NCI-H2107 treated with DMSO at 0.1 percent for 48 hours (cell line): ENCODE results near the gene HELT.
A peak's percentile ranks its signal among the peaks of the same experiment; 100 is the strongest.

Source experiments
- DNase-seq: peaks from one replicate; lab custom pipeline; 2025; ENCODE audit not compliant: unreplicated experiment; lab: John Stamatoyannopoulos, UW

HELT gene

DNA sequence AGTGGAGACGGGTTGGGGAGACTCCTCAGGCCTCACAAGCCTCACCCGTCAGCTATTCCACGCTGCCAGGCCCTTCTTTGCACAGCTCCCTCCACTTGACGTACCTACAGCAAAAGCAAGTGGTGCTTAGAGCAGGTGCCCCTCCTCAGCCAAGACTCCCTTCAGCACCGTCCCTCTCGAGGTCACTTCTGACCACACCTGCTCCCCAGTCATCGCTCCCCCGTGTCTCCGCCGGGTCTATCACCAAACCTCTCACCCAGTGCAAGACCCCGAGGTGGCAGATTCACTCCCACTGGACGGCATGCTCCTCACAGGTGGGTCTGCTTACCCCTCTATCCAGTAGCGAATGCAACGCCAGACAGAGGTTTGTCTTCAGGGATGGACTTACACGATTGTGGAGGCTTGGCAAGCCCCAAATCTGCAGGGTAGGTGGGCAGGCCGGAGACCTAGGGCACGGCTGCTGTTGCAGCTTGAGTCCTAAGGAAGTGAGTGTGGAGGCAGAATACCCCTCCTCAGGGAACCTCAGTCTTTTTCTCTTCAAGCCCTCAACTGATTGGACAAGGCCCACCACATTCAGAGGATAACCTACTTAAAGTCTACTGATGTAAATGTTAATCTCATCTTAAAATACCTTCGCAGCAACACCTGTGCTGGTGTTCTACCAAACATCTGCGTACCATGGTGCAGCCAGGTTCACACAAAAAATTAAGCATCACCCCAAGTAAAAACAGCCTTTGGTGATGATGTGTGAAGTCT lies 14.5 kb upstream of the HELT start:
- DNase-seq: no peak

DNA sequence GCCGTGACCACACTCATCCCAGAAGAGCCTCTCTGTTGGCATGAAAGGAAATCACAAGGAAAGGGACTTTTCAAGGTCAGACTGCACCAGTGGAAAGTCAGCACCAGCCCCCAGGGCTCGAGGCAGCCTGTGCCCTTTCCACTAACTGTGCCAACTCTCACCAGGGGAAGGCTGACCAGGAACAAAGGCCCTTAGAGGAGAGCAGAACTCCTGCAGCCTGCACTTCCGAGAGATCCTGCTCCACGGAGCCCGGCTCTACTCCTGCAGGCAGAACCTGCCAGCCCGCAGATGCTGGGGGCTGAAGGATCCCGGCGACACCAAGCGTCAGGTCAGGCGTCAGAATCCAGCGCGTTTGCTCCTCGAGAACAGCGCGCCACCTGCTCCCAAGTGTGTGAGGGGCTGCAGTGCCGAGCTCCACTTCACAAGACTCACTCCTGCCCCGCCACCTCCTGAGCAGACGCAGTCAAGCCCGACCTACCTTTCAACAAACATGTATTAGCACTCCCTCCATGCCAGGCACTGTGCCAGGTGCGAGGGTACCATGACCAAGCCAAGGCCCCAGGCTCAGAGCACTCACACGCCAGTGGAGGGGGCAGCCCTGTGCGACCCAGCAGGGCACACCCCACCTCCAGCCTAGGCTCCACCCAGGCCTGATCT lies 13.6 kb upstream of the HELT start:
- peak; percentile 74 for DNase-seq

DNA sequence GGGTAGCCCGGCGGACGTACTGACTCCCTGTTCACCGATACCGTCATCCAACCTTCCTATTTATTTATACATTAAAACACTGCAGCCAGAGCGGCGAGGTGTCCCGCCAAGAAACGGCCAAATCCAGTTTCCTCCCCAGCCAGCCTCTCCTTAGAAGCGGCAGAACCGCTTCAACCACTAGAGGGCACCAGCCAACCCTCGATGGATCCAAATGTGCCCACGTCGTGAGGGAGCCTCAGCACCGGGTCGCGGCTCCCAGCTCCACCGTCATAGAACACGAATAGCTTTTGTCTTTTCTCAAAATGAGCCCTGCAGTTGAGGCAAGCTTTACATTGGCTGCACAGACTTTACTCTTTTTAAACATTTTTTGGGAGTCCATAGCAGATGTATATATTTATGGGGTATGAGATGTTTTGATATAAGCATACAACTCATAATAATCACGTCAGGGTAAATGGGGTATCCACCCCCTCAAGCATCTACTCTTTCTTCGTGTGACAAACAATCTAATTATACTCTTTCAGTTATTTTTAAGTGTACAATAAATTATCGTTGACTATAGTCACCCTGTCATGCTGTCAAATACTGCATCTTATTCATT lies 13.0 kb upstream of the HELT start:
- peak; percentile 74 for DNase-seq

GRCh38 chr4:185011408-185011807 lies 6.9 kb upstream of the HELT start:
- DNase-seq: no peak

- no peak for DNase-seq
These were observed 4.7 kb upstream of the HELT start for GRCh38 chr4:185013417-185014125.

DNA sequence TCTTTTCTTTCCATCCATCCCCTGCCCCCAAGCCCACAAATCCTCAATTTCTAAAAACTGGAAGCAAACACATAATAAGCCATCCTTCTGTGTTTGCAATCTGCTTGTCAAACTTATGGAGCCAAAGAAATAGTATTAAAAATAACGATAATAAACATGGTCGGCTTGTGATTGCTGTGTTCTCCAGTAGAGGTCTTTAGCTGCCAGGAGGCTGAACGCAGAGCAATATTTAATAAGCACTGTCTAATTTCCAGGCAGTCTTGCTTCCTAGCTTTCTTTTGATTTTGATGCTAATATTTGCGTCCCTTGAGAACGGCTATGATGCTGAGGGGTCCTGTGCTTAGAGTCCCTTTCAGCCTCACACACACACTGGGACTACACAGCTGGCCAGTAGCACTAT lies 3.2 kb upstream of the HELT start:
- DNase-seq: no peak

DNA sequence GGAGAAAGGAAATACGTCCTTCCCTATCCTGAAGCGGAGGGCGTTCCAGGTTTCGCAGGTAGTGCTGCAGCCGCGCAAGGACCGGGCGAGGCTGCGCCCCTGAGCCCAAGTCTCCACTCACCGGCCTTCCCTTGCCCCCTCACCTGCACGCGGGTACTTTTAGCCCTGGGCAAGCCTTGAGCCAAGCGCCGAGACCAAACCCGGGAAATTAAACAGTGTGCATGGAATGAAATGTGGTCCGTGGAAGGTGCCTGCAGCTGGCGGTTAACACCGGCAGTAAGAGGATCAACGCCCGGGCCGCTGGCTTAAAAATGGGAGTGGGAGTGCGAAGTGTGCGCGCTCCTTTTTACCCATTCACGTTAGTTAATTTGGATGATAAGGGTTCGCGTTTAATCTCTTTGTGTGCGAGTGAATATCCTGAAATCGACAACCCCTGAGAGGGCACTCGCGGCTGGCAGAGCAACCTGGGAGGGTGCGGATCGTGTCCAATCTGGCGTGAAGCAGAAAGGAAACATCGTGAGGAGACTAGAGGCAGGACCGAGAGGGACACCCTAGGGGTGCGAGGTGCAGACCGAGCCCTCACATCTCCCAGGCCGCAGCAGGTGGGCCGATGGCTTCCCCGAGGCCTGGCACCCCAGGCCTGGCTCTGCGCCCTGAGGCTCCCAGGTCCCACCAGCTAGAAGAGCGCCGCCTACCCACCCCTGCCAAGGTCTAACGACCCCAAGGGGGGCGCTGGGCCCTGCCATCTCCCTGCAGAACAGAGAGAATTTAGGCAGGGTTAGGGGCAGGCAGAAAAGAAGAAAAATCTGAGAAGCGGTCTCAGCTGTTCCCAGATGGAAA lies 2.0 kb upstream of the HELT start:
- DNase-seq: no peak

DNA sequence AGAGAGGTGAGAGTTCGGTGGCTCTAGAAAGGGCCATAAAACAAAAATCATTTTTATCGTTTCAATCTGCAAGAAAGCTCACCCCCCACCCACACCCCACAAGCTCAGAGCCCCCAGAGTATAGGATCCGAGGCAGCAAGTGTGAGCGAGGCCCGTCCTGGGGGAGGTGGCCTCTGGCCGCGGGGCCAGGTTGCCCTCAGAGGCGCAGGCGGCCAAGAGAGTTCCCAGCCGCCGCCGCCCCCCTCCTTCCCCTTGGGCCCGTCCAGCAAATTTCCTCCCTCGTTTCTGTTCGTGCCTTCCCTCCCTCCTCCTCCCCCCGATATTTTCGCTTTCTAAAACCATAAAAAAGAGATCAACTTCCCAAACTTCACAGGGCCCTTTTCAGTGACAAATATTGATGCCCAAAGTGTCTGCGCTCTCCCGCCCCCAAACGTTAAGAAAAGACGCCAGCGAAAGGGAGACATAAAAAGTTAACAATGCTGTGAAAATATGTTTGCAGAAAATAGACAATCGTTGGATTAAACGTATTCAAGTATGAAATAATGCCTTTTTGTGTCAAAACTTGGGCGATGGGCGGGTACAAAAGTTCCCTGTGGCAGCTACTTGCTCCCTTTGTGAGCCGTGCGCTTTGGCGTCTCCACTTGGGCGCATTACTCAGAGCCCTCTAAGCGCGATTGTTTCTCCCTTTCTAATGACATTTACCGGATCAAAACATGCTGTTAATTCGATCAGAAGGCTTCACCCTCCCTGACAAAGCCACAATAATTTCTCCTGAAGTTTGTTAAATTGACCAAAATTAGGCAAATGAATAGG lies 1.1 kb upstream of the HELT start:
- DNase-seq: no peak

- DNase-seq: no peak
These were observed 655 bp downstream of the HELT start for GRCh38 chr4:185018834-185019455.

GRCh38 chr4:185019456-185020292 lies 1.4 kb downstream of the HELT start:
- DNase-seq: no peak

GRCh38 chr4:185020293-185020808 lies 2.1 kb downstream of the HELT start:
- no peak for DNase-seq

DNA sequence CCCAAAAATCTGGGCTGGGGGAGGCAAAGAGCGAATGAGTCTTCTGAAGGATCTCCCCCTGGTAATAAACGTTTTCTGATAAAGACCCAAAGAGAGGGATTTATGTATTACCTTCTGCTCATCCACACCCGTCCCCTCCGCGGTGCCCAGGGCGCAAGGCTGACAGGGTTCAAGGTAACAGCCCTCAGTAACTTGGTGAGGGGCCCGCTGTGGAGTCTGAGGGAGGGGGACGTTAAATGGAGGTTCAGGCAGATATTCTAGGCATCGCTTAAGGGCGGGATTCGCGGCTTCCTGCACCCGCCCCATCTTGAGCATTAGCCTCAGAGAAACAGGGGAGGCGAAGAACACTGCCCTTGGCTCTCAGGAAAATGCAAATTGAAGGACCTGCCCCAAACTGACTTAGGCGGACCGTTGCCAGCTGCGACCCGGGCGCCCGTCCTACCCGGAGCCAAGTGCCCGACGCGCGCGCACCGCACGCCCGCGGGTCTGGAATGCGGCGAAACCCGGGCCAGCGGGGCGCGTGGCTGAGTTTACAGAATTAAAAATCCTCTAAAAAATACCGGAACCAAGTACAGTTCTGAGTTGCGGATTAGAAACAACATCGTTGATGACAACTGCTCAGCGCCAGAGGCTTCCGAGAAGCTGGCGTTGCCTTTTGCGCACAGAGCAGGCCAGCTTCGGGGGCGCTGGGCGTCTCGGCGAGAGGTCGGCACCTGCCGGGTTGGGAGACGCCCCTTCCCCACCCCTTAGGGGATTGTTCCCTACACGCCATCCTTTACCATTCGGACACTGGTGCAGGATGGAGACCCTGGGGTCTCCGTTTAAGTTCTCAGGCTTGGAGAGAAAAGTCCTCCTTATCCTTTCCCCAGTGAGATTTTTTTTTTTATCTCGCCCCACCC lies 2.8 kb downstream of the HELT start:
- DNase-seq: no peak

DNA sequence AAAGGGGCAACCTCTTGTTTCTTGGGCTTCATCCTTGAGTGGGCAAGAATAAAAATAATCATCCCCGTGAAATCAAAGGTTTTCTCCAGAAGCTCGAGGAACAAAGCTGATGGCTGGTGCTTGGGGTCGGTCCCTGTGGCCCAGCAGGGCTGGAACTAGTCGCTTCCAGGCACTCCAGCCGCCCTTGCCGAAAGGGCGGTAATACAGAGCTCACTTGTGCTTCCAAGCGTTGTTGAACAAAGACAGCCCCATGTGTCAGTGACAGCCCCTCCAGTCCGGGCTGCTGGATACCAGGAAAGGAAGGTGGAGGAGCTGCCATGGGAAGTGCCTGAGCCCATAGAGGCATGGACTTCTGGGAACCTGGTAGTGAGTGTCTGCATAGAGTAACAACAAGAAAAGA lies 5.2 kb downstream of the HELT start:
- no peak for DNase-seq

DNA sequence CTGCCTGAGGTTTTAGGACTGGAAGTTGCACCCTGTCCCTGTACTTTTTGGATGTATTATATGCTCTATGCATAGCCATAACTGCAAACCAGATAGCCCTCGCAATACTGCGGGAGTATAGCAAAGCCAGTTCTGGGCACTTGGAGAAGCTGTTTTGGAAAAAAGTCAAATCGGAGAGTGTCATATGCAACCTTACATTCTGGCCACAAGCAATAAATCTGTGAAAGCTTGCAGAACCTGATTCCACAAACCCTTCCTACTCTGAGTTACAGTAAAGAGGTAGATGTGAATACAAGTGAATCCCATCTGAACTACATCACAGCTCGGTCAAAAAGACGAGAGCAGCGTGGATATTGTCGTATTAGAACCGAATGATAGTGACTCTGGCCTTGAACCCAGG lies 10.3 kb downstream of the HELT start:
- DNase-seq: no peak

DNA sequence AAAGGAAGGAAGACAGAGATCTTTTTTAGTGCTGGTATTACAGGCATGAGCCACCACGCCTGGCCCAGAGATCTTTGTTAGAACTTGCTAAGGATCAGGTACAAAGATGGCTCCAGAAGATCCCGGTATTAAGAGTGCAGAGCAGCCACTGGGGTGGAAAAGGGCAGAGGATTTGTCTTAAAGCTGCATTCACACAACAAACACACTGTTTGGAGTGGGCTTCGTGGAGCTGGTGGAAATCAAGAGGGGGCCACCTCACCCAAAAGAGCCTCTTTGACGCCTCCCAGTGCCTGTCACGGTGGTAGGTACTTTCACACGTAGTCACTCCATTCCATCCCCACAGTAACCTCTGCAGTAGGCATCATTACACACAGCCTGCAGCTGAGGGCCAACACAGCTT lies 13.3 kb downstream of the HELT start:
- no peak for DNase-seq

- no peak for DNase-seq
These were observed 14.8 kb downstream of the HELT start for GRCh38 chr4:185033072-185033471.

DNA sequence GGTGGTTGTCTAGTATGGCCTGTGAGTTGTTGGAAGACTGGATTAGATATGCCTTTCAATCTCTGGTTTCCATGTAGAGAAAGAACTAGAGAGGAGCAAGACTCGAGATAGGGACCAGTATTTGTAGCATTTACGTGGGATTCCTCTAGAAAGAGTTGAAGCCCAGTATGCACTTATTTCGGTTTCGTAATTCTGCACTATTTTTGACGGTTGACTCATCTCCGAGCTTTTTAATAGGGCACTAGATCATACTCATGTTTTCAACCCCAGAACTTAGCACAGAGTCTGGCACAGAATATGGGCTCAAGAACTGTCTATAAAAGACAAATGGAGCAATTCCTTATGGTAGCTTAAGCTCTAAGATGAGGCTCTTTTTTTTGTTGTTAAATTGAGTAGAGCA lies 15.7 kb downstream of the HELT start:
- no peak for DNase-seq

DNA sequence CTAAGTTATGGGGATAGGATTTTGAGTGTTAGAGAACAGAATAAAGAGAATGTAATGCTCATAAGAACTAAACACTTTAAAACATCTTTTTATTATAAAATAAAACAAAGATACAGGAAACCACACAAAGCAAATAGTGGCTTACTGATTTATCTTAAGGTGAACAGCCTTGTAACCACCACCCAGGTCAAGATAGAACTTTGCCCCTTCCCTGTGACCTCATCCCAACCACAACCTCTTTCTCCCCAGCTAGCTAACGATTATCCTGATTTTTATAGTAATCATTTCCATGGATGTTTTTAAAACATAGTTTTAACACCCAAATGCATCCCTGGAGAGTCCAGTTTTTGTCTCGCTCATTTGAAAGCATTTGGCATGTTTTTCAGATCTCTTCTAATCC lies 17.0 kb downstream of the HELT start:
- DNase-seq: no peak
